ENCODE measurements around the gene GAGE12E.
"Not testable (repeated sequence)": the region's sequence is repeated elsewhere in the genome, so short reads cannot be mapped to it uniquely, and the experiment has no call there.

Gene GAGE12E

DNA sequence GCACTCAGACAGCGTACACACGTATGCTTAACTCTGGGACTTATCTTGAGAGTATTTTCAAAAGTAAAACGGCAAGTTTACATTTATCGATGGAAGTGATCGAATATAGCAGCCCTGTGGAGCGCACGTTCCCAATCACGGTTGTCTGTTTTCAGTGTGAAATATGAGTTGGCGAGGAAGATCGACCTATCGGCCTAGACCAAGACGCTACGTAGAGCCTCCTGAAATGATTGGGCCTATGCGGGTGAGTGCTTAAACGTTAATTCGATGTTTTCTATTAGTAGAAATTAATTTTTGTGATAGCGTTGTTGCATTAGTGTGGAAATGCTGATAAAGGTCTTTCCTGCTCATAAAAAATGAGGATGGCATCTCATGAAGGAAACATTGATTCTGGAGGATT, 39.4 kb downstream of the GAGE12E start:
- not testable (repeated sequence) for H2AFZ ChIP-seq (ENCODE audit: low read depth); H4K20me1 ChIP-seq (ENCODE audit: insufficient read depth); H3K27me3 ChIP-seq (ENCODE audit: insufficient read depth, low read depth); H3K4me2 ChIP-seq; H3K27ac ChIP-seq; H3K4me3 ChIP-seq (IDR thresholded peaks at IDR 0.05; ENCODE audit: insufficient read depth, low read depth, low read length); H3K36me3 ChIP-seq (ENCODE audit: insufficient read depth); H3K9ac ChIP-seq; H3K4me1 ChIP-seq (ENCODE audit: low read depth, poor library complexity, severe bottlenecking); H3K79me2 ChIP-seq (ENCODE audit: insufficient read depth, low read depth)

DNA sequence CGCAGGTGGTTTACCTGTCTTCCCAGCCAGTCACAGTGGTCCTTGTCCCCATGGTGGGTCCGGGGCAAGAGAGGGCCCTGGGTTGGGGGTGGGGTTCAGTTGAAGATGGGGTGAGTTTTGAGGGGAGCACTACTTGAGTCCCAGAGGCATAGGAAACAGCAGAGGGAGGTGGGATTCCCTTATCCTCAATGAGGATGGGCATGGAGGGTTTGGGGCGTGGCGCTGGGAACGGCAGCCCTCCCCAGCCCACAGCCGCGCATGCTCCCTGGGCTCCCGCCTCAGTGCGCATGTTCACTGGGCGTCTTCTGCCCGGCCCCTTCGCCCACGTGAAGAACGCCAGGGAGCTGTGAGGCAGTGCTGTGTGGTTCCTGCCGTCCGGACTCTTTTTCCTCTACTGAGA, 47.6 kb downstream of the GAGE12E start, which contains the start of gene GAGE1:
GAGE1 (plus strand) TSS at position 301 of the 400 bp plus-strand sequence. CDS start 1,155 bp downstream, outside the sequence.
- H3K79me2 ChIP-seq (ENCODE audit: insufficient read depth, low read depth); H3K4me3 ChIP-seq (IDR thresholded peaks at IDR 0.05; ENCODE audit: insufficient read depth, low read depth, low read length); H4K20me1 ChIP-seq (ENCODE audit: insufficient read depth); H3K36me3 ChIP-seq (ENCODE audit: insufficient read depth); H3K9ac ChIP-seq; H3K27ac ChIP-seq; H2AFZ ChIP-seq (ENCODE audit: low read depth); H3K4me1 ChIP-seq (ENCODE audit: low read depth, poor library complexity, severe bottlenecking); H3K27me3 ChIP-seq (ENCODE audit: insufficient read depth, low read depth); H3K4me2 ChIP-seq: not testable (repeated sequence)

Data from KMS-11 (cell line).